Umbilical cord (tissue), 2 donors: ENCODE measurements around the gene POLR2C. TPM values are rescaled to one million over a fixed set of nuclear protein-coding genes. Genes with fewer than 3 reads are reported as not detected.

Experiments used
- DNase-seq: peaks from one replicate; pipeline ENCODE4 v3.0.0-alpha.2; 2015; ENCODE audit warnings: low spot score
- total RNA-seq: library from RNA; depleted of rRNA; stranded (reverse); fragments of >200 nt; gene quantifications from one replicate; pipeline ENCODE4 v1.2.3, GENCODE V29; 2014; ENCODE audit warnings: low replicate concordance; ENCODE audit not compliant: insufficient read depth

Gene POLR2C
- total RNA-seq, 1 donor from 2014 or later: 67.2 TPM

DNA sequence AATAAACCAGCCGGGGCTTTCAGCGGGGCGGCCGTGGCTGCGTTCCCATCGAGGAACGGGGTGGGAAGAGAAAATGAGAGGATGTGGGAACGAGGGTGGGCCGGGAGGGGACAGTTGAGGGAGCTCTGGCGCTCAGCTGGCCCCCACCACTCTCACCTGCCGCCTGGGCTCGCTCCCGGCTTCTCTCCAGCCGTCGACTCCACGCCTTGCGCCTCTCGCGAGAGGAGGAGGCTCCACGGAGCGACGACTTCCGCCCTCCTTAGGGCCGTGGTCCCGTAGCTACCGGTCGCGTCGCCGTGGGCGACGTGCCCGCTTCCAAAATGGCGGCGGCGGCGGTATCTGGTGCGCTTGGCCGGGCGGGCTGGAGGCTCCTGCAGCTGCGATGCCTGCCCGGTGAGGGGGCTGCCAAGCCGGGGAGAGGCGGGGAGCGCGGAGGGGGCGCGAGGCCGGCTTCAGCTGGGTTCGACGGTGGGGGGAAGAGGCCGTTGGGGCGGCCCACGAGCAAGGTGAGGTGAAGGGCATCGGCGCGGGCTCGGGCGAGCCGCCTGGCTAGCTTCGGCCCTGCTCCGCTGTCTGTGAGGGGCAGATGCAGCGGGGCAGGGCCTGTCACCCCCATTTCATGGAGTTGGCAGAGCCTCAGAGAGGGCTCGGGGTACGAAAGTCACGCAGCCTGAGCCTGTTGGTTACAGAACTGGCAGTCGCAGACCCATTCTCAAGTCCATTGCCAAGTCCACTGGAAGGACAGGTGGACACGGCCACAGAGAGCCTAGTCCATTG is 15.1 kb upstream of the POLR2C start, which contains the start of the genes CIAPIN1 and COQ9:
TSS of gene CIAPIN1 (minus strand) at position 200 of the 777 bp plus-strand sequence. CDS start 6,457 bp downstream, outside the sequence.
TSS of gene COQ9 (plus strand) at position 294 of the 777 bp plus-strand sequence. CDS start at position 321, 27 bp downstream.
- DNase-seq: peak; percentile 96

DNA sequence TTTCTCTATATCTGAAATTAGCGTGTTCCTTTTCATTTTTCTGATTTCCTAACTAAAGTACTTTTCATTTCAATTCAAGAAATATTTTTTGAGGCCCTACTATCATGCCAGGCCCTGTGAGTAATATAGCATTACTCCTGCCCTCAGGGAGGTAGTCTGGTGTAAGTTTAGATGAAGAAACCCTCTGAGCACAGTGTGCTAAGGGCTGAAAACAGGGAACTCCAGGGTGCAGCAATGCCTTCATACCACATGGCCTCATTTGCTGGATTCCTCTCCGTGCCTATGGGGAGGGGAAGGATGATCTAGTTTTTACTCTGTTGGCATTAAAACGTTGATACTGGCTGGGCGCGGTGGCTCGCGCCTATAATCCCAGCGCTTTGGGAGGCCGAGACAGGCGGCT is 10.5 kb upstream of the POLR2C start:
- no peak for DNase-seq

DNA sequence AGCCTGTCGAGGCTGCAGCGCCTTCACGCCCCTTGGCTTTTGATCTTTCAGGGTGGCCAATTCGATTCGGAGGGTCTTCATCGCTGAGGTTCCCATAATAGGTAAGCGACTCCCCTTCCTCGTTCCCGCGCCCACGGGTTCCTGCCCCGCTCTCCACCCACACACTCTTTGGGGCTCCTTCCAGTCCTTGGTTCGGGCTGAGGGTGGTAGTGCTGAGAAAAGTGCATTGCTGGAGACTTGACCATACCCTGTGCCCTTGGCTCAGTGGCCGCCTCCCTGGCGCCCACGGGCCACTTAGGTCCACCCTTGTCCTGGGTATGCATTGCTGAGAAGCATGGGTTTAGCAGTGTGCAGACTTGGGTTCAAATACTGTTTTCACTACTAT is 491 bp downstream of the POLR2C start:
- DNase-seq: no peak

DNA sequence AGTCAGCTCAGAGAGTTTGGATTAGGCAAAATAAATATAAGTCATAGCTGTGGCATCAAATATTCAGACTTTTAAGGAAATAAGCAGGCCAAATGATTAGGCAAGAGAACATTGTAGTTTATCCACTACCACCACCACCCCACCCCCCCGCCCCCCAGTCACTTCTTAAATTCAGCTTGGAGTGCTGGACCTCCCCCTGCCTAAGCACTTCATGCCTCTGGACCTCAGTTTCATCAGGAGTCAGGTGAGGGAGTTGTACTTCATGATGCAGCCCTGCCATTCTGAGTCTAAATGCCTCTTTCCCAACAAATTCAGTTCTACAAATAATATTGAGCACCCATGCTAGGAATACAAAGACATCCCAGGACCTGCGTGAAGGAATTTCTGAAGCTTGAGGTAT is 2.0 kb downstream of the POLR2C start:
- DNase-seq: no peak

DNA sequence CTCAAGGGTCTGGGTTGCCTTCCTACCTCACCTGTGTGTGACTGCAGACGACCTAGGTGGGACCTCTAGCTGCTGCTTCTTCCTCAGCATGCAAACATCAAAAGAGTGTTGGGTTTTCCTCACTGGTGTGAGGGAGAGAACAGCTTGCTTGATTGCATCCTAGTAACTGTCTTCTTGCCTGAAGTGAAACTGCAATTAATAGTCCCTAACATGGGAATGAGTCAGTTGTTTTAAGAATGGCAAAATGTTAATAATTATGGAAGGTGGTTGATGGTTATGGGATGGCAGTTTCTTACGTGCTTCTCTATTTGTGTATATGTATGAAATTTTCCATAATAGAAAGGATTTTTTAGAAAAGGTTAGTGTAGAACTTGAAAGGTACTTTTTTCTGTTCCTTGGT is 5.9 kb downstream of the POLR2C start:
- no peak for DNase-seq

DNA sequence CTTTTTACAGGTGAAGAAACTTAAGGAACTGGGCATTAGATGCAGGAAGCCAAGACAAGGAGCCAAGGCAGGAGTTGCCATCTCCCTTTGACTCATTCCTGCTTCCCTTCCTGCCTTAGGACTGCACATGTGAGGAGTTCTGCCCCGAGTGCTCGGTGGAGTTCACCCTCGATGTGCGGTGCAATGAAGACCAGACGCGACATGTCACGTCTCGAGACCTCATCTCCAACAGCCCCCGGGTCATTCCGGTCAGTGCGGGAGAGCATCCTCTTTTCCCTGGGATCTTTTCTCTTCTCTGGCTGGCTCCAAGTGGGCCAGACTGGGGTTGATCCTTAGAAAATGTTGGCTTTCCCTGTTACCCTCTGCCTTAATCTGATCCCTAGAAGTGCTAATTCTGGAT is 6.6 kb downstream of the POLR2C start:
- DNase-seq: no peak

DNA sequence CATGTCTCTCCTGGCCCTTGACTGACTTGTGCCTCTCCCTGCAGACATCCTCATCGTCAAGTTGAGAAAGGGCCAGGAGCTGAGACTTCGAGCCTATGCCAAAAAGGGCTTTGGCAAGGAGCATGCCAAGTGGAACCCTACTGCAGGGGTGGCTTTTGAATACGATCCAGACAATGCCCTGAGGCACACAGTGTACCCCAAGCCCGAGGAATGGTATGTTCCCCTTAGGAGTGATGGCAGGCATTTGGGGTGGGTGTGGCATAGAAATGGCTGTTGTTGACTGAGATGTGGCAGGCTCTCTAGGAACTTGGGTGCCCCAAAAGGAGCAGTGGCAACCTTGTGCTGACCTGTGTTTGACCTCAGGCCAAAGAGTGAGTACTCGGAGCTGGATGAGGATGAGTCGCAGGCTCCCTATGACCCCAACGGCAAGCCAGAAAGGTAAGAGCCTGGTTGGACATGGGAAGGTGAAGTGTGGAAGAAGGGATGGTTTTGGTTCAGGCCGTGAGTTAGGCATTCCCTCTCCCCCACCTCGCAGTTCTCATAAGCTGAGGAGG is 7.5 kb downstream of the POLR2C start:
- no peak for DNase-seq

DNA sequence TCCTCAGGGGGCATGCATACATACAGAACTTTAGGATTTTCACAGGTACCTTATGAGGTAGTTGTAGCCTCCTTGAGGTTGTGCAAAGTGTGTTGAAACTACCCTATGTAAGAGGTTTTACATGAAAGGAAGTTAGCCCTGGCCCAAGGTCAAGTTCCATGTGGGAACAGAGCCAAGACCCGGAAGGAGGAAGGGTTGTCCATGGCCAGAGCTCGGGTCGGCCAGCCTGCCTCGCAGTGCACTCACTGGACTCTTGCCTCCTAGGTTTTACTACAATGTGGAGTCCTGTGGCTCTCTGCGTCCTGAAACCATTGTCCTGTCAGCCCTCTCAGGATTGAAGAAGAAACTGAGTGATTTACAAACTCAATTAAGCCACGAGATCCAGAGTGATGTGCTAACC is 8.2 kb downstream of the POLR2C start:
- DNase-seq: no peak

DNA sequence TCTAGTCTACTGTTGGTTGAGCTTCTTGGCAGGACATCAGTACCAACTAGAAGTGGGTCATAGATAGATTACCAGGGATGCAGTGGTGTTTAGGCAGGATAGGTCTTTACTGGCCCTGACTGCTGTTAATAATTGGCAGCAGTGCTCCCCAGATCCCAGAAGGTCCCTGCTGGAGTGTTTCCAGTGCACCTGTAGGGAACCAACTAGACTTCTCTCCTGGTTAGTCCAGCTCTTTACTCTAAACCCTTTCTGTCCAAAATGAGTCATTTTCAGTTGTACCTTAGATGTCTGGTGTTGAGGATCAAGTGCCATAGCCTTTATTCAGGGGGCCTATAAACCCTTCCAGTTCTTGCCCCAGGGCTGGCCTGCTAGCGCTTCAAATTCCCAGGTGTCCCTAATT is 8.7 kb downstream of the POLR2C start:
- no peak for DNase-seq

DNA sequence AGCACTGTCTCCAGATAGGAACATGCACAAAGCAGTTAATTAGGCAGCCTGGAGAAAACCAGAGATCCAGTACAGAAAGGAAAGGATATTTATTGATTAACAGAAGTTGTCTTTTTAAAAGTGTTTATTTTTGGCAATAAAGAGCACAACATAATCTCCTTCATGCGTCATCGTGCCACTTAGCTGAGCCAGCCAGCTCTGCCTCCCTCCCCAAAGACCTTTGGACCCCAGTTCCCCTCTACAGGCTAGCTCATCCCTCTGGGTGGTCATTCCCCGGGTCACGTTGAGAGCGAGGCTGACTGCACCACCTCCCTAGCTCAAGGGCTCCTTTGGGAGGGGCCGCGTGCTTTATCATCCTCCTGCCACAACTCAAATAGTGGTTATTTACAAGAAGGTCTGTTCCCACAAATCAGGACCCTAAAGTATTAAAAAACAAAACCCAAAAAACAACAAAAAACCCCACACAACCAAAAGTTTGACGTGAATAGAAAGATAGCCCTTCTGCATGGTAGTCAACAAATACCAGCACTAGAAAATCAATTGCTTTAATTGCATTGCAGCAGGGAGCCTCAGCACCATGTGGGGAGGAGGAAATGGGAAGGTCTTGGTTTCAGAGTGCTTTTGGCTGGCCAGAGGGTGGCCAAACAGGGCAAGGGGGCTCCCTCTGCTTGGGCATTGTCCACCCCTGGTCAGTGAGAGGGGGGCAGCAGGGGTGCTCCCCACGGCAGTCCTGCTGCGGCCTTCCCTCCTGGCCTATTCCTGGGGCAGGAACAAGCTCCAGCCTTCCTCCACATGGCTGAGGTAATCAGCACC is 9.6 kb downstream of the POLR2C start:
- no peak for DNase-seq

DNA sequence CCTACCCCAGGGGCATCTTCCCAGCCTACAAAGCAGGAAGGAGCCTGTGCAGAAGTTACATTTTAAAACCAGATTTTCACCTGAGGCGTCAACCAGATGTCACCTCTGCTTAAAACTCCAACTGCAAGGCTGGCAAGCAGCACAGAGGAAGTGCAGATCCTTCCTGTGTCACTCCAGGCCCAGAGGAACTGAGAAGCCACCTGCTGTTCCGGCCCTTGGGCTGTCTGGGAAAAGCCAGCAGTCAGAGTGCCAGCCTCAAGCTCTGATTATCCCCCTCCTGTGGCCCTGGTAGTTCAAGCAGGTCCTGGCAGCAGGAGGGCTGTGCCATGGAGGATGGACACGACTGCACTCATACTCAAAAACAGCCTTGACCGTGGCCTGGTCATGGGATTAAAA is 10.2 kb downstream of the POLR2C start:
- DNase-seq: no peak

DNA sequence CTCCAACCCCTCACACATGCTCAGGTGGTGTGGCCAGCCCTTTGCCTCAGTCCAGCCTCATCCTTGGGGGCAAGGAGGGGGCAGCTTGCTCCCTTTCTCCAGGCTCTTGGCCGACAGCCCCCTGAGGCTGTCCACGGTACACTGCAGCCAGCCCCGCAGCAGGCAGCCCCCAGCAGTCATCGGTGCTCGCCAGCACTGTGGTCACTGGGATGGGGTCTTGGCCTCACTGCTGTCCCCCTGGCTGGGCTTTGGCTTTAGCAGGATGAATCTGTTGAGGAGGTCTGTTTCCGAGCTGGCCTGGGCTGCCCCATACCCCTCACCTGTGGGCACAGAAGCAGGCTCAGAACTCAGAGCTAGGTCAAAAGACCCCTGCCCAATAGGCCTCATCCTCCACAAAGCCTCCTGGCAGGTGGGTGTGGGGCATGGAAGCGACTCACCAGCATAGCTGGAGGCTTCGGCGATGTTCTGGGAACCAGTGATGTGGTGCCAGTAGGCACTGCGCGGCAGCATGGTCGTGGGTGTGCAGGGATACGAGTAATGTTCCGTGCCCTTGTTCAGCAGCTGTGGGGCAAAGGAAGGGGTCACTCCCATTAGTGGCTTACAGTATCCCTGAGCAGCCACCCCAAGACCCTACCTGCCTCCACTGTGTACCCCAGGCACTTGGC is 10.8 kb downstream of the POLR2C start:
- DNase-seq: no peak

DNA sequence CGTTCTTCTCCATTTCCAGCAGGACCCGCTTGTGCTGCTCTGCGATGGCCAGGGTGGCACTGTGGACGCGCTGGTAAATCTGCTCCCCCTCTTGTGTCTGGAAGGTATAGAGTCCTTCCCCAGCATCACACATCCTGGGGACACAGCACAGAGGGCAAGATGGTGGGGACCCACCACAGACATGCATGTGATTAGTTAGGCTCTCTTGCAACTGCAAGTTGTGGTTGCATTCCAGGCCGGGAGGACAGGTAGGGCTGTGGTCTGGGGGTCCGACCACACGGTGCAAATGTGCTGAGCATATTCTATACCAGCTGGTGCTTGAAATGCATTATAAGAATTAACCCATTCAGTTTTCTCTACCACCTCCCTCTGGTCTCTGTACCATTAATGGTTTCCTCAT is 11.4 kb downstream of the POLR2C start:
- DNase-seq: no peak

DNA sequence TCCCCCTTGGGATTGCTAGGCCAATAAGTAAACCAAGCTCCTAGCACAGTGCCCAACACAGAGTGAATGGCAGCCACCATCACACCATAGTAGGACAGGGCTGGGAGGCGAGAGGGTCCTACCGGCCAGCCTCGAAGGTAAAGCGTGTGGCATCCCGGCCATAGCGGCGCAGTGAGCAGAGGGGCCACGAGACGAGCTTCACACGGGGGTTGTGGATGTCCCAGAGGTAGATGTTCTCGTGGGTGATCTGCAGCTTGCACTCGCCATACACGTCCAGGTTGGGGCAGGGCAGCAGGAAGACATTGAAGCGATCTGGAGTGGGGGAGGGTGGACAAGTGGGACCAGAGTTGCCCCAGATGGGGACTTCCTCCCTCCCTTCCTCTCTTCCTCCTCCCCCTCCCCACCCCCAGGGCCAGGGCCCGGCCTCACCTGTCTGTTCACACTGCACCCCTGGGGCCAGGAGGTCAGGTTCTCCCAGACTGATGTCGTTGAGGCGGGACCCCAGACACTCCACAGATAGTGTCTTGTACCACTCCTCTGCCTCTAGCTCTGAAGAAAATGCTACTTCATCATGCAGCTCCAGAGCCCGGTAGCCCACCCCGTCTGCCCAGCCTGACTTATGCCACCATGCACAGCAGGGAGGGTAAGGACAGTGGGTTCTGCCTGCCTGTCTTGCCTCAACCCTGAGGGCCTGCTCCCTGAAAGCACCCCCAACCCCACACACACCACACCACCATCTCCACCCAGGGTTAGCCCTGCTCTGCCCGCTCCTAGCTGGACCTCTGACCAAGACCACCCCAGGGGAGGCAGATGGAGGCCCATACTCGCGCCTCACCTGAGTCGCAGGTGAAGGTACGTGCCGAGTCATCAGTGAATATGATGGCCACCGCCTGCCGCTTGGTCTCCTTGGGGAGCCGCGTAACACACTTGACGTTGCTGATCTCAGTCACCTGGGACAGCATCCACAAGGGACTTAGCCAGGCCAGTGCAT is 12.5 kb downstream of the POLR2C start:
- DNase-seq: no peak

DNA sequence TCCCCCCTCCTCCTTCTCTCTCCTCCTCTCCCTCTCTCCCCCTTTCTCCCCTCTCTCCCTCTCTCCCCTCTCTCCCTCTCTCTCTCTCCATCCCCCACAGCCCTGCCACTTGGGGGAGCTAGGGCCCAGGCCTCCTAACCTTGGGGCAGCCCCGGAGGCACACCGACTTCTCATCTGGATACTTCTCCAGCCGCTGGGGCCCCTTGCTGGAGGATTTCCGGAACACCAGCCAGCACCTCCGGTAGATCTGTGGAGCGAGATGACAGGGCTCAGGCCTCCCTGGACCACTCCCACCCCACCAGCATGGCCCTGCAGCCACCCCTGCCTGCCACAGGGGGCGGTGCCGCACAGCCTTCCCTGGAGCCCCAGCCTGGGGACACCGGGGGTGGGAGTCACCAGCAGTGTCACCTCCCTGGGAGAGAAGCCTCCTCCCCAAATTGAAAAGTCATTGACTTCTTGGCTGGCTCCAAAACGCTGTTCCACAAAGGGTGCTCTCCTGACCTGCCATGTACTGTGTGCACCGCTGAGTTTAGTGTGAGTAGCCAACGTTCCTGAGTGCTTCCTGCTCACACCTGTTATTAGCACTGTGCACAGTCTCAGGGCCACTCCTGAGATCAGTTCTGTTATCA is 13.3 kb downstream of the POLR2C start:
- DNase-seq: peak; percentile 46

DNA sequence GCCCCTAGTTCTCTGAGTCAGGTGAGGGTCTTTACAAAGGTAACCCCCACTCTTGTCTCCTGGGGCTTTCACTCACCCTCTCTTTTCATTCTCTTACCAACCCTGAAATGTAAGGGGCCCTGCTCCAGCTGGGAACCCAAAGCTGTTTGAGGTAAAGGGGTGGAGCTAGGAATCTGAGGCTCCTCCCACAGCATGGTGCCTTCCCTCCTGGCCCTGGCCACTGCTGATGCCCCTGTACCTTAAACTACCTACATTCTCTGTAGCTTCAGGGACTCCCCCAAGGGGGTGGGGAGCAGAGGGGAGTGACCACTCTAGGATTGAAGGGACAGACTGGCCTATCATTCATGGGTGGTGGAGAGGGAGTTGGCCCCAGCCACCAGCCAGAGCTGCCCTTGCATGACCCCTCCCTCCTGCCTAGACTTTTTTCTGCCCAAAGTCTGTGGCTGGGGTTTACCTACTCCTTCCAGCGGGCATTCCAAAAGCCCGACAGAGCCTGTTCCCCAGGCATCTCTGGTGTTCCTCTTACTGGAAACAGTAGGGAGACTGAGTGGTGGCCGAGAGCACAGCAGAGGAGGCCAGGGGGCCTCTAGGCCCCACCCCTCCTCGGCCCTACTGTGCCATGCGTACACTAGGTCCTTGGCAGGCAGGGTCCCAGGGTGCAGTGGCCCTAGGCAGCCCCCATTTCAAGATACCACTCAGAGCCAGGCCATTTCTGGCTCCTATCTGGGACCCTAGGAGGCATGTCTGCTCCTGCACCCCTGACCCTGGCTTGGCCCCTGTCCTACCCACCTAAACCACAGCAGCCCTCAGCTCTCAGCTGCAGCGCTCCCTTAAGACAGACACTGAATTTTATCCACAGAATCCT is 14.3 kb downstream of the POLR2C start:
- DNase-seq: no peak

DNA sequence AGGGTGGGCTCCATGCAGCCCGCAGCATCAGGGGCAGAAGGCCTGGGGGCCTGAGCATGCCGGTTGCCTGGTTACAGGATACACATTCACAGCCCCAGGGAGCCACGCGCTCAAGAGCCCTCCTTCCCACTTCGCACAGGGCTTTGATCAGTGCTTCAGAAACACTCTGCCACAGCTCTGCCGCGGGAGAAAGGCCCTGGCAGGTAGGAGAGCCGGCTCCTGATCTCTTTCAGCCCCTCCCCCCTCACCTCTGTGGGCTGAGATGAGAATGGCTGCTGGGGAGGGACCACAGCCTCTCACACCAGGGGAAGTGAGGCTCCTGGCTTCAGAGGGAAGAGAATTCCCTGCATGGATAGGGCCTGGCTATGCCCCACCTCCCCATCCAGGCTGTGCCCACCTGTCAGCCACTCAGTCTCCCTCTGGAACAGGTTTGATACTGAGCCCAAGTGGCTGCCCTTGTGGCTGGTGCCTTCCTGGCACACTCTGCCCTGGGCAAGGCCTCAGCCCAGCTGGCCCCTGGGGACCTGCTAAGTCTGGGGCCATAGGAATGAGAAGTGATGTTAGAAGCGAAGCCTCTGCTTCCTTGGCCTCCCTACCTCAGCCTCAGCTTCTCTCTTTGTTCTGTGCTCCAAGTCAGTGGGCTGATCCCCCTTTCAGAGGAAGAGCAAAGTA is 15.2 kb downstream of the POLR2C start:
- DNase-seq: no peak

DNA sequence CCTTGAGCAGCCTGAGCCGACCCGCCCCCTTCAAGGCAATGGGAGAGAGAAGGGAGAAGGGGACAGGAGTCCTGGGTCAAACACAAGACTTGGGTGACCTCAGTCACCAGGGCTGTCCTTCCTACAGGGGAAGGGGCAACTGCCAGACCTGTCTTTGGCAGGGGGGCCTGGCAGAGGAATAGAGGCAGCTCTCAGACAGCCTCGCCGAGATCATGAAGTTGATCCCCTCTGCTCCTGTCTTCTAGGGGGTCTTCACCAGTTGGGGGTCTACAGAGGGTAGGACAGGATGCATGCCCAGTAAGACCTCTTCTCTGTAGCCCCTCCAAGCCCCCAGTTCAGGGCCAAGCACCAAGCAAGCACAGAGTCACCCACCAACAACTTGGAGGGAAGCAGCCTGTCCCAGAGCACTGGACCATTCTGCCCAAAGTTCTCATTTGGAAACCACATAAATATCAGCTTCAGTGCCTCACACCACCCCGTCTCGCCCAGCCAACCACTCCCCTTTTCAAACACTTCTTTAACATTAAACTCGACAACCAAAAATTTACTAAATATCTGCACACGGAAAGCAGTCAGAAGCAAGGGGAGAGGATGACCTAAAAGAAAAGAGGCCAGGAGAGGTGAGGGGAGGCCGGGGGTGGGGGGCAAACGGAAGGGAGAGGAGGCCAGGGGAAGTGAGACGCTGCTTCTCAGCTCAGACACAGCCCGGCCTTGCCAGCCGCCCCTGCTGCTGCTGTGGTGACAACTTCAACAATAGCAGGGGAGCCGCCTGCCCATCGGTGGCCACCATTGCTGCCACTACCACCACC is 16.1 kb downstream of the POLR2C start:
- DNase-seq: no peak
